ENCODE measurements around the gene HOXC10.

HOXC10 gene

DNA sequence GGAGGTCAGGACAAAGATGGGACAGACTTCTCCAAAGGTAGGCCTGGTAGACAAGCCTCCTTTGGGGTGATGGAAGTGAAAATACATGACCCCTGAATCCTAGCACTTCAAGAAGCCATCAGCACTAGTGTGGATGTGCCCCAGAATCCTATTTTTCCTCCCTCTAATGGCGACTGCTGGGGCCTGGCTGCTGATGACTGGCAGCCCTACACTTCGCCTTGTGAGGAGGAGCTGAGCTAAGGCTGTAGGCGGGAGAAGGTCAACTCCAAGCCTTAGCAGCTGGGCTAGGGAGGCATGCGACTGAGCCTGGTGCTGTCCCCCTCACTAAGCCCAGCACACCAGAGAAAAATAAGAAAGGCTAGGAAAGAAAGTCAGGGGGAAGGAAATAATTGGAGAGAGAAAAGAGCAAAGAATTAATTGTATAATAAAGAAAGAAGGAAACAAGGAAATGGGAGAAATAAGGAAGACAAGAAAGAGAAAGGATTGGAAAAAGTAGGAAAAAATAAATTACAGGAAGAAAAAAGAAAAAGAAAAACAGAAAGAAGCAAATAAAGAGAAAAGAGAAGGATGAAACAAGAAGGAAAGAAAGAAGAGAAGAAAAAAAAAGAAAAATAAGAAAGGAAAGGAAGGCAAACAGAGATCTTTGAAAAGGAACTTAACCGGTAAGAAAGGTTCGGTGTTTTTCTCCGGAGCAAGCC lies 4.7 kb upstream of the HOXC10 start:
- H2AK5ac ChIP-seq (ENCODE audit: low read length): no peak overlapping the region
- H2BK120ac ChIP-seq (ENCODE audit: insufficient read depth, low read length, poor library complexity): no peak overlapping the region
- no peak overlapping the region for H3K27ac ChIP-seq (ENCODE audit: low read depth, low read length)
- WGBS (ENCODE audit: extremely low coverage, insufficient coverage, insufficient read length): no CpG with 5 or more reads among the region's 7 CpGs
- H3K14ac ChIP-seq (ENCODE audit: low read length): no peak overlapping the region
- no peak overlapping the region for H2BK12ac ChIP-seq (ENCODE audit: low read length)
- H3K79me1 ChIP-seq (ENCODE audit: low read length): no peaks in the 10 kb centered on the region
- no peak overlapping the region for H3K18ac ChIP-seq (ENCODE audit: low read length)
- H3K9me3 ChIP-seq (ENCODE audit: insufficient read depth, low read depth, low read length): peaks cover 32% of the 10 kb centered on the region
- no peaks in the 10 kb centered on the region for H3K79me2 ChIP-seq (ENCODE audit: control insufficient read depth, insufficient read depth, low read length, poor library complexity)
- peaks cover 0 to 4% of the 10 kb centered on the region in 2 experiments for H3K4me1 ChIP-seq (ENCODE audit: control insufficient read depth in 1 of 2, insufficient read depth in 2 of 2, low read length in 2 of 2)
- H3K23ac ChIP-seq (ENCODE audit: low read length): no peak overlapping the region
- no peak overlapping the region for H3K4ac ChIP-seq (ENCODE audit: low read depth, low read length)
- no peak overlapping the region for H2AFZ ChIP-seq (ENCODE audit: insufficient read depth, low read length, poor library complexity)
- H3K27me3 ChIP-seq (ENCODE audit: insufficient read depth, low read length): peaks cover 90% of the 10 kb centered on the region
- no peak overlapping the region for H3K4me2 ChIP-seq (ENCODE audit: low read length)
- no peak overlapping the region for H4K8ac ChIP-seq (ENCODE audit: low read depth, low read length)
- H3K9ac ChIP-seq (ENCODE audit: low read length): no peak overlapping the region
- no peak overlapping the region for H2BK5ac ChIP-seq (ENCODE audit: low read depth, low read length, poor library complexity)
- H3K4me3 ChIP-seq (ENCODE audit: low read depth, low read length): no peak overlapping the region
- no peak overlapping the region for H4K12ac ChIP-seq (ENCODE audit: low read depth, low read length)
- H4K91ac ChIP-seq (ENCODE audit: low read depth, low read length): no peak overlapping the region
- no peaks in the 10 kb centered on the region for H3K36me3 ChIP-seq (ENCODE audit: control insufficient read depth in 1 of 2, insufficient read depth in 2 of 2, low read length in 2 of 2)
- DNase-seq: no peak

DNA sequence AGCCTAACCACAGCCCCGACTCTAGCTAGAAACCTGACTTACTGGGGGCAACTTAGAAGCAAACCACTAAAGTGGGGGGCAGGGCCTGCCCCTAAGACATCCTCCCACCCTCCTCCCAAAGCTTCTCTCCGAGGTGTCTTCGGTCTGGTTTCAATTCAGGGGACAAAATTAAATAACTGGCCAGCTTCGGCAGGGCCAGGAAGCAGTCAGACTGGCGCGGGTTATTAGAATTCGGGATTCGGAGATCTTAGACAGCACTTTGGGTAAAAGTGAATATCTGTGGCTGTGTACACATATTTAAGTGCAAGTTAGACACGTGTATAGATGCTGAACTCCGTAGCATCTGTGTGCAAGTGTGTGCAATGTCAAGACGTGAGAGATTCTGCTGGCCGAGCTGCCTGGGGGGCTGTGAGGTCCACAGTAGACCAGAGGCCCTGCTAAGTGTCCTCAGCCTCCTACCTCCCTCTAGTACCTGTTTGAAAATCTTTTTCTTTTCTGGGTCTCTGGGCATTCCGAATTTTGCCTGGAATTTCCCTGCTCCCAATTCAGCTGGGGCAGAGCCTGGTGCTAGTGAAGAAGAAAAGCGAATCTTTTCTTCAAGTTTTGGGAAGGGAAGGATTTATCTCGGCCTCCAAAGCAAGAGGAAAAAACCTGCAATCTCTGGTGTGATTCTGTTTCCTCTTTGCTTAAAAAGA lies 4.0 kb upstream of the HOXC10 start:
- H3K4ac ChIP-seq (ENCODE audit: low read depth, low read length): no peak overlapping the region
- H3K36me3 ChIP-seq (ENCODE audit: control insufficient read depth in 1 of 2, insufficient read depth in 2 of 2, low read length in 2 of 2): no peaks in the 10 kb centered on the region
- no peak overlapping the region for H2BK12ac ChIP-seq (ENCODE audit: low read length)
- H4K12ac ChIP-seq (ENCODE audit: low read depth, low read length): no peak overlapping the region
- no peak overlapping the region for H3K9ac ChIP-seq (ENCODE audit: low read length)
- no peak overlapping the region for H3K23ac ChIP-seq (ENCODE audit: low read length)
- no peaks in the 10 kb centered on the region for H3K79me1 ChIP-seq (ENCODE audit: low read length)
- no peak overlapping the region for H2AK5ac ChIP-seq (ENCODE audit: low read length)
- no peak overlapping the region for H3K14ac ChIP-seq (ENCODE audit: low read length)
- no peak for DNase-seq
- WGBS (ENCODE audit: extremely low coverage, insufficient coverage, insufficient read length): no CpG with 5 or more reads among the region's 15 CpGs
- H2BK120ac ChIP-seq (ENCODE audit: insufficient read depth, low read length, poor library complexity): no peak overlapping the region
- no peaks in the 10 kb centered on the region for H3K79me2 ChIP-seq (ENCODE audit: control insufficient read depth, insufficient read depth, low read length, poor library complexity)
- no peak overlapping the region for H2AFZ ChIP-seq (ENCODE audit: insufficient read depth, low read length, poor library complexity)
- no peak overlapping the region for H4K8ac ChIP-seq (ENCODE audit: low read depth, low read length)
- peaks cover 0 to 4% of the 10 kb centered on the region in 2 experiments for H3K4me1 ChIP-seq (ENCODE audit: control insufficient read depth in 1 of 2, insufficient read depth in 2 of 2, low read length in 2 of 2)
- H3K27me3 ChIP-seq (ENCODE audit: insufficient read depth, low read length): peaks cover 91% of the 10 kb centered on the region
- no peak overlapping the region for H2BK5ac ChIP-seq (ENCODE audit: low read depth, low read length, poor library complexity)
- H3K9me3 ChIP-seq (ENCODE audit: insufficient read depth, low read depth, low read length): peaks cover 34% of the 10 kb centered on the region
- H3K27ac ChIP-seq (ENCODE audit: low read depth, low read length): no peak overlapping the region
- no peak overlapping the region for H3K4me3 ChIP-seq (ENCODE audit: low read depth, low read length)
- no peak overlapping the region for H3K18ac ChIP-seq (ENCODE audit: low read length)
- H3K4me2 ChIP-seq (ENCODE audit: low read length): no peak overlapping the region
- H4K91ac ChIP-seq (ENCODE audit: low read depth, low read length): no peak overlapping the region

DNA sequence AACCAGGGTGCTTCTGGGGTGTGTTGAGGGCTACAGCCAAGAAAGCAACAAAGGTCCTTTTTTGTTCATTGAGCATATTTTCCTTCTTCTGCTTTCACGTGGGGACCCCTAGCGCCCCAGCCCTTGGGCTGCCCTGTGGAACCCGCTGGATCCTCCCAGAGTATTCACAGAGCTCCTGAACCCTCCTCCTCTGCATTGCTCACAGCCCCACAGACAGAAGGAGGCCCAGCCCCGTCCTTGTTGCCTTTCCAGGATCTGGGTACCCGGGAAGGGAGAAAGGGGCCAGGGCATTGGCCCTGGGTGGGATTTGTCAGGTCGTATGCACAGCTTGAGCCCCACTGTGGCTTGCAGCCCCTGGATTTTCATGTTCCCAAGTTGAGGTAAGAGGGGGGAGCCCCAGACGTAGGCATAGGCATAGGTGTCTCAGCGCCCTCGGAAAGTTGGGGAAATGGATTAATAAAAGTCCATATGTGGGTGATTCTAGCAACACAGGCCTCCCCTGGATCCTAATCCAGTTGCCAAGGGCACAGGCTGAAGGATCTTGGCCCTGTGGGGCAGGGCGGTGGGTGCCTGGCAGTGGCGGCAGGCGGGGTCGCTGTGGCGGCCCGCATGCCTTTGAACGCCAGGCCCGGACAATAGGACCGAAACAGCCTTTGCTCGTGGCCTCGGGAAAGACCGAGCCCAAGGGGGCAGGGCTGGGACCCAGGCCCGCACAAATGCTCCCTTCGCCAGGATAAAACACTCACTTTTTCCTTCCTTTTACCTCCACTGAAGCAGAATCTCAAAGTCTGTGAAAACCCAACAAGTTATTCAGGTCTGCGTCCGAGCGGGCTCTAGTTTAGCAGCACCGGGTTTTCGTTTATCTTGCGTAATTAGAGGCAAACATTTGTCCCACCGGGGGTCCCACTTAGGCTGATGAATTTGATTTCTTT lies 3.0 kb upstream of the HOXC10 start:
- H3K4me3 ChIP-seq (ENCODE audit: low read depth, low read length): no peak overlapping the region
- no peak overlapping the region for H3K18ac ChIP-seq (ENCODE audit: low read length)
- no peak overlapping the region for H3K14ac ChIP-seq (ENCODE audit: low read length)
- peaks cover 91% of the 10 kb centered on the region for H3K27me3 ChIP-seq (ENCODE audit: insufficient read depth, low read length)
- no peaks in the 10 kb centered on the region for H3K36me3 ChIP-seq (ENCODE audit: control insufficient read depth in 1 of 2, insufficient read depth in 2 of 2, low read length in 2 of 2)
- no peak overlapping the region for H4K12ac ChIP-seq (ENCODE audit: low read depth, low read length)
- H2AK5ac ChIP-seq (ENCODE audit: low read length): no peak overlapping the region
- H3K4me1 ChIP-seq (ENCODE audit: control insufficient read depth in 1 of 2, insufficient read depth in 2 of 2, low read length in 2 of 2): peaks cover 0 to 4% of the 10 kb centered on the region in 2 experiments
- H2BK5ac ChIP-seq (ENCODE audit: low read depth, low read length, poor library complexity): no peak overlapping the region
- H4K8ac ChIP-seq (ENCODE audit: low read depth, low read length): no peak overlapping the region
- no peak overlapping the region for H3K27ac ChIP-seq (ENCODE audit: low read depth, low read length)
- H2BK12ac ChIP-seq (ENCODE audit: low read length): no peak overlapping the region
- H3K79me1 ChIP-seq (ENCODE audit: low read length): no peaks in the 10 kb centered on the region
- no peak overlapping the region for H4K91ac ChIP-seq (ENCODE audit: low read depth, low read length)
- H3K9me3 ChIP-seq (ENCODE audit: insufficient read depth, low read depth, low read length): peaks cover 35% of the 10 kb centered on the region
- no peak overlapping the region for H2BK120ac ChIP-seq (ENCODE audit: insufficient read depth, low read length, poor library complexity)
- no peak overlapping the region for H3K4me2 ChIP-seq (ENCODE audit: low read length)
- H3K79me2 ChIP-seq (ENCODE audit: control insufficient read depth, insufficient read depth, low read length, poor library complexity): no peaks in the 10 kb centered on the region
- H3K9ac ChIP-seq (ENCODE audit: low read length): no peak overlapping the region
- no peak overlapping the region for H2AFZ ChIP-seq (ENCODE audit: insufficient read depth, low read length, poor library complexity)
- no peak overlapping the region for H3K23ac ChIP-seq (ENCODE audit: low read length)
- no peak for DNase-seq
- WGBS (ENCODE audit: extremely low coverage, insufficient coverage, insufficient read length): no CpG with 5 or more reads among the region's 30 CpGs
- no peak overlapping the region for H3K4ac ChIP-seq (ENCODE audit: low read depth, low read length)

DNA sequence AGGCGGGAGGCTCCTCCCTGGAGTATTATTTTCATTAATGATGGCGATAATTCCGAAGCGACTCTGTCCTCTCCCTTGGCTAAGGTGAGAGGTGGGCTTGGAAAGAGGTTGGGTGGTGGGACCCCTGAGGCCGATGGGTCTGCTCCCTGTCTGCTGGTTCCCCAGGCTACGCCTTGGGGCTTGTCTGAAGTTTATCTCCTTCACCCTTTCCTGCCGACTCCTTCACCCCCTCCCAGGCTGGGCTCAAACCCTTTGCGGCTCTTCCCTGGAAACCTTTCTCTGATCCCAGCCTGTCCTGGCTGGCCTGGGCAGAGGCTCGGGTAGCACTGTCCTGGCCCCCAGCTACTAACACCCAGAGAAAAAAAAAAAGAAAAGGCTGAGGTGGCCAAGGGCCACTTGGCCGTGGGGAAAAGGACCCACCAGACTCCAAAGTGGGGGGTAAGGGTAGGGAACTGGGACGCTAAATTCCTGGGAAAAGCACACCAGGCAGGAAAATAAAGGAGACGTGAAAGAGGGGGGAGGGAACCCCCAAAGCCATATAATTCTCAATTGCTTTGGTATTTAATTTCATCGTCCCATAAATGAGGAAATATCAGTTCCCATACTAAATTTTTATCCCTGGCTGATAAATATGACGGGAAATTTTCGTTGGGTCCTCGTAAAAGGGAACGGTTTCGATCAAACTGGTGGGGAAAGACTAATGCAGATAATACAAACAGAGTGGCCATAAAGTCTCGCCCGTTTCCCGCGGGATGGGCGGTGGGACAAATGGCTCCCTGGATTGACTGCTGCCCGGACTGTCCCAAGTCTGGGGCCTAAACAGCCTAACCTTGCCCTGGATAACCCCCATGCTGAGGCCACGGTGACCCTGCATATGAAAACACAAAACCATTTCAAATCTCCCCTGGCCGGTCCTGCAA lies 2.0 kb upstream of the HOXC10 start:
- H2BK120ac ChIP-seq (ENCODE audit: insufficient read depth, low read length, poor library complexity): no peak overlapping the region
- no peak overlapping the region for H3K14ac ChIP-seq (ENCODE audit: low read length)
- DNase-seq: no peak
- H3K4ac ChIP-seq (ENCODE audit: low read depth, low read length): no peak overlapping the region
- no peak overlapping the region for H3K4me2 ChIP-seq (ENCODE audit: low read length)
- no peak overlapping the region for H3K27ac ChIP-seq (ENCODE audit: low read depth, low read length)
- no CpG with 5 or more reads among the region's 26 CpGs for WGBS (ENCODE audit: extremely low coverage, insufficient coverage, insufficient read length)
- H3K9ac ChIP-seq (ENCODE audit: low read length): no peak overlapping the region
- H3K27me3 ChIP-seq (ENCODE audit: insufficient read depth, low read length): peaks cover 92% of the 10 kb centered on the region
- H3K79me2 ChIP-seq (ENCODE audit: control insufficient read depth, insufficient read depth, low read length, poor library complexity): no peaks in the 10 kb centered on the region
- H3K4me3 ChIP-seq (ENCODE audit: low read depth, low read length): no peak overlapping the region
- H3K36me3 ChIP-seq (ENCODE audit: control insufficient read depth in 1 of 2, insufficient read depth in 2 of 2, low read length in 2 of 2): no peaks in the 10 kb centered on the region
- H3K18ac ChIP-seq (ENCODE audit: low read length): no peak overlapping the region
- no peak overlapping the region for H4K12ac ChIP-seq (ENCODE audit: low read depth, low read length)
- H3K4me1 ChIP-seq (ENCODE audit: control insufficient read depth in 1 of 2, insufficient read depth in 2 of 2, low read length in 2 of 2): peaks cover 0 to 3% of the 10 kb centered on the region in 2 experiments
- no peaks in the 10 kb centered on the region for H3K79me1 ChIP-seq (ENCODE audit: low read length)
- peaks cover 39% of the 10 kb centered on the region for H3K9me3 ChIP-seq (ENCODE audit: insufficient read depth, low read depth, low read length)
- no peak overlapping the region for H4K91ac ChIP-seq (ENCODE audit: low read depth, low read length)
- no peak overlapping the region for H2AFZ ChIP-seq (ENCODE audit: insufficient read depth, low read length, poor library complexity)
- H2BK5ac ChIP-seq (ENCODE audit: low read depth, low read length, poor library complexity): no peak overlapping the region
- no peak overlapping the region for H3K23ac ChIP-seq (ENCODE audit: low read length)
- no peak overlapping the region for H4K8ac ChIP-seq (ENCODE audit: low read depth, low read length)
- H2BK12ac ChIP-seq (ENCODE audit: low read length): no peak overlapping the region
- no peak overlapping the region for H2AK5ac ChIP-seq (ENCODE audit: low read length)

All from trophoblast cell (in vitro differentiated cells and primary cell).